Islet of Langerhans (tissue), 1 donor: ENCODE results near the gene BMPER.
"Not testable (repeated sequence)": the region's sequence is repeated elsewhere in the genome, so short reads cannot be mapped to it uniquely, and the experiment has no call there.

Source experiments
- FAIRE-seq: peaks from one replicate; lab custom pipeline; 2011; peaks lifted over from hg19 to GRCh38; lab: Jason Lieb, UNC

The BMPER gene

GRCh38 chr7:34143402-34143801, 238.1 kb downstream of the BMPER start:
- FAIRE-seq, result no peak

DNA sequence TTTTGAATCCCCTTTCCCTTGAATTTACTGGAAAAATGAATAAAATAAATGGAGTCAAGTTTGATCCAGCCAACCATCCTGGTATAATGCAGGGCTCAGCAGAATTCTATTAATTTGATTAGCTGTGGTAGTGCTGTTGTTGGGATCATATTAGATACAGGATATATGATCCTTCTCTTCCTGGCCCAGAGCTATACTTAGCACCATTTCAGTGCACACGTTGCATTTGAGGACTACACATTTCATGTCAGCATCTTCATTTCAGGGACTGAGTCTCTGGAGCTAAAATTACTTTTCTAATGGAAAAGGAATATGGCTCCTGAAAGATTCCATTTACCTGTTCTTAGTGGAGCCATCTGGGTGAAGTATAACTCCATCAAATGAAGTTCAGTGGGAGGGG, 240.3 kb downstream of the BMPER start:
- FAIRE-seq, result no peak

DNA sequence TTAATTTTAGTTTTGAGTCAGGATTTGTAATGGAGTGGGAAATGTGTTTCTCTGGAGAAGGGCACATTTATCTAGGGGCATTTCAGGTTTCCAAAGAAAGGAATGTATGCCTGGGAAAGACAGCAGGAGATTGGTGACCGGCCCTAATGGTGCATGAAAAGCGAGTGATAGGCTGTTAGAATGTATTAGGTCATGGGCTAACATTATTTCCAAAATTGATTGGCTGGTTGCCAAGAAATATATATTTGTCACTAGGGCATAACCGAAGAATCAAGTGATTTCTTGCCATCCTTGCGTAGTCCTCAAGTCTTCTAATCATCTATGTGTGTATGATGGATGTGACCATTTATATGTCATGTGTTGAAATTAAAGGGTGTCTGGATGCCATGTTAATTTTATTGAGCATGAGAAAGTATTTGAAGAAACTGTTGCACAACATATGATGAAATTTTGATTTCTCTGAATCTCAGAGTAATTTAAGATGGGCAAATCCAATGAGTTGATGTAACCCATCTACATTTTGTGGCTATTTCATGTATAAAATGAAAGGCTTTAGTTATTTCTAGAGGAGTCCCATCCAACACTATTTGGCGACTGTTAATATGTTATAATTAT, 248.4 kb downstream of the BMPER start:
- FAIRE-seq, result no peak

- no peak for FAIRE-seq
Measured at GRCh38 chr7:34155220-34155908, 250.0 kb downstream of the BMPER start.

- no peak for FAIRE-seq
Measured at GRCh38 chr7:34156336-34156735, 251.0 kb downstream of the BMPER start.

DNA sequence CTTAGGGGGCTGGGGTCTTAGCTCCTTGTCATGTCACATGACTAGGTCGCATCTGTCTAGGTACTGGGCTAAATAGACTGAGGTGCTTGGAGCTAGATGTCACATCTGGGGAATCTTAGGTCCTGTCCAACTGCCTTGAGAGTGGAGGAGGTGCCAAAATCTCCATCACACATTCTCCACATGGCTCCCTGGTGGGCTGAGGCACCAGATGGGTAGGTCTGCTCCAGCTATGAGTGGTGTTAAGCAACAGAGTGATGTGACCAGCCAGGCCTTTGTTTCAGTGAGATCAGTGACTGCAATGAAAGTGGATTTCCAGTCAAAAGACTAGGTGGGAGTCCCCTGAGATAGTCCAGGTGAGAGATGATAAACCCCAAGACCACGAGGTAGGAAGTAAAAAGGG, 251.8 kb downstream of the BMPER start:
- no peak for FAIRE-seq

- FAIRE-seq, result no peak
Measured at GRCh38 chr7:34158368-34159153, 253.2 kb downstream of the BMPER start.

DNA sequence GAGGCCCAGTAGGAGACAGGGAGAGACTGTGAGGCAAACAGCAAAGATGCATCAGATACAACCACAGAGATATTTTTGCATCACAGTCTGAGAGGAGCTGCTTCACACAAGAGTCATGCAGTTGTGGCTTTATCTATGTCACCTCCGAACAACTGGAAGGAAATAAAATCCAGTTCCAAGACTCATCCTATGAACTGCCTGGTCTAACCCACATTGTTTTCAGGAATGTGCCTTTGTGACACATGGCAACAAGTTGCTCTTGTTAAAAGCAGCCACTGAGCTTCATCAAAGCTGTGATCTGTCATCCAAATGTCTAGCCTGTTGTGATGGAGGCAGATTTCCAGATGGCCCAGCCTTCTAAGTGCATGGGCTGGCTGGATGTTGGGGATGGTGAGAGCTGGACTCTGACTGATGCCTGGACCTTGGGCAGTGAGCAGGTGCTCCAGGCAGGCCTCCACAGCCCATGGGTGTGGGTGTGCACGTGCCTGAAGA, 255.0 kb downstream of the BMPER start:
- FAIRE-seq, result no peak

- no peak for FAIRE-seq
Measured at GRCh38 chr7:34162027-34162565, 256.8 kb downstream of the BMPER start.

GRCh38 chr7:34162677-34163076, 257.3 kb downstream of the BMPER start:
- no peak for FAIRE-seq

DNA sequence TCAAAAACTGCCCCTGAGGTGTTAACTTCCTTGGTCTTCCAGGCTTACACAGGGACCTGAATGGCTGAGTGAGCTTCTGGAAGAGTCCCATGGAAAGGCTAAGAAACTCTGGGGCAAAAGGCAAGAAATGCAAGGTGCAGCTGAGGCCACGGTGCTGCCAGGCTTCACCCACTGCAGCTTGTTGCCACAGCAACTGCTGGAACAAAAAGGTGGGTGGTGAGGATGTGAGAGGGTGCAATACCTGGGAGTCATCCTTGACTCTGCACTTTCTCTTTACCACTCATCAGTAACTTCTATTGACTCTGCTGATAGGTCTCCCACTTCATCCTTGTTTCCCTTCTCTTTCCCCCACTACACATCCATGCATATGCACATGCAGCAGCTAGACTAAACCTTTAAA, 258.6 kb downstream of the BMPER start:
- no peak for FAIRE-seq

- no peak for FAIRE-seq
Measured at GRCh38 chr7:34165466-34165865, 260.1 kb downstream of the BMPER start.

DNA sequence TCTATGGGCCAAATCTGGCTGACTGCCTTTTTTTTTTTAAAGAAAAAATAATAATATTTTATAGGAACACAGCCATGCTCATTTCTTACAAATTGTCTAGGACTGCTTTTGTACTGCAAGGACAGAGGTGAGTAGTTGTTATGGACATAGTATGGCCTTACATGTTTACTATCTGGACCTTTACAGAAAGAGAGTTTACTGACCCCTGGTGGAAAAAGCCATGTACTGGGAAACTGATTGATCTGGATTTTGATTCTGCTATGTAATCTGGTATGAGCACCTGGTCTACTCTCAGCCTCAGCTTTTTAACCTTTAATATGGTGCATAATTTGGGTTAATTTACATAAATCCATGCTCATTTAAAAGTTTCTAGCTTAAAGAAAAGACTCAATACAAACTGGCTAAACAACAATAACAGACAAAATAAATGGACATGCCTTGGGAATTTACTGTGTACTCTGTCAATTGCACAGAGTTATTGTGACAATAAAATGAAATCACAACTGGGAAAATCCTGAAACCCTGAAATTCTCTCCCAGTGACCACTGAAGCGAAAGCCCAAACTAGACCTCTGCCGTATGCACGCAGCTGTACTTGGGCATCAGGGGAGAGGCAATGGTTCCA, 260.7 kb downstream of the BMPER start:
- FAIRE-seq, result peak; percentile 9

DNA sequence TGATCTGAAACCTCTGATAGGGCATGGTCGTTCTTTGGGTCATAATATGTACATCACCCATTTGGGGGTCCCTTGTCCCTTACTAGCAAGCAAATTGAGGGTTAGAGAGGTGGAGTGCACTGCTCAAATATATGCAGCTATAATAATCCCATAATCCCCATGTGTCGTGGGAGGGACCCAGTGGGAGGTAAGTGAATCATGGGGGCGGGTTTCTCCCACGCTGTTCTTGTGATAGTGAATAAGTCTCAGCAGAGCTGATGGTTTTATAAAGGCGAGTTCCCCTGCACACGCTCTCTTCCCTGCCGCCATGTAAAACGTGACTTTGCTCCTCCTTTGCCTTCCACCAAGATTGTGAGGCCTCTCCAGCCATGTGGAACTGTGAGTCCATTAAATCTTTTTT, 262.7 kb downstream of the BMPER start:
- no peak for FAIRE-seq

DNA sequence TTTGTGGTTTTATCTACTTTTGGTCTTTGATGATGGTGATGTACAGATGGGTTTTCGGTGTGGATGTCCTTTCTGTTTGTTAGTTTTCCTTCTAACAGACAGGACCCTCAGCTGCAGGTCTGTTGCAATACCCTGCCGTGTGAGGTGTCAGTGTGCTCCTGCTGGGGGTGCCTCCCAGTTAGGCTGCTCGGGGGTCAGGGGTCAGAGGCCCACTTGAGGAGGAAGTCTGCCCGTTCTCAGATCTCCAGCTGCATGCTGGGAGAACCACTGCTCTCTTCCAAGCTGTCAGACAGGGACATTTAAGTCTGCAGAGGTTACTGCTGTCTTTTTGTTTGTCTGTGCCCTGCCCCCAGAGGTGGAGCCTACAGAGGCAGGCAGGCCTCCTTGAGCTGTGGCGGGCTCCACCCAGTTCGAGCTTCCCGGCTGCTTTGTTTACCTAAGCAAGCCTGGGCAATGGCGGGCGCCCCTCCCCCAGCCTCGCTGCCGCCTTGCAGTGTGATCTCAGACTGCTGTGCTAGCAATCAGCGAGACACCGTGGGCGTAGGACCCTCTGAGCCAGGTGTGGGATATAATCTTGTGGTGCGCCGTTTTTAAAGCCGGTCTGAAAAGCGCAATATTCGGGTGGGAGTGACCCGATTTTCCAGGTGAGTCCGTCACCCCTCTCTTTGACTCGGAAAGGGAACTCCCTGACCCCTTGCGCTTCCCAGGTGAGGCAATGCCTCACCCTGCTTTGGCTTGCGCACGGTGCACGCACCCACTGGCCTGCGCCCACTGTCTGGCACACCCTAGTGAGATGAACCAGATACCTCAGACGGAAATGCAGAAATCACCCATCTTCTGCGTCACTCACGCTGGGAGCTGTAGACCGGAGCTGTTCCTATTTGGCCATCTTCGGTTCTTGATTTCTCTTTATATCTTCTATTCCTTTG, 269.6 kb downstream of the BMPER start:
- not testable (repeated sequence) for FAIRE-seq

DNA sequence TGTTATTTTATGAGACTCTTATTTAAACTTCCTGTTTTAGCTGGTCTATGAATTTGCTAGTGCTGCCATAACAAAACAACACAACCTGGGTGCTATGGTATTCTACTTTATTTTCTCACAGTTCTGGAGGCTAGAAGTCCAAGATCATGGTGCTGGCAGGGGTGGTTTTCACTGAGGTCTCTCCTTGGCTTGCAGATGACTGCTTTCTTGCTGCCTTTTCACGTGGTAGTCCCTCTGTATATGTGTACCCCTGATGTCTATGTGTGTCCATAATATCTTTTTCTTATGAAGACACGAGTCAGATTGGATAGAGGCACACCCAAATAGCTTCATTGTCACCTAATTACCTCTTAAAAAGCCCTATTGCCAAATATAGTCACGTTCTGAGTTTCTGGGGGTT, 270.5 kb downstream of the BMPER start:
- FAIRE-seq, result no peak

GRCh38 chr7:34177476-34177875, 272.1 kb downstream of the BMPER start:
- FAIRE-seq, result no peak

- no peak for FAIRE-seq
Measured at GRCh38 chr7:34181271-34181958, 276.1 kb downstream of the BMPER start.

DNA sequence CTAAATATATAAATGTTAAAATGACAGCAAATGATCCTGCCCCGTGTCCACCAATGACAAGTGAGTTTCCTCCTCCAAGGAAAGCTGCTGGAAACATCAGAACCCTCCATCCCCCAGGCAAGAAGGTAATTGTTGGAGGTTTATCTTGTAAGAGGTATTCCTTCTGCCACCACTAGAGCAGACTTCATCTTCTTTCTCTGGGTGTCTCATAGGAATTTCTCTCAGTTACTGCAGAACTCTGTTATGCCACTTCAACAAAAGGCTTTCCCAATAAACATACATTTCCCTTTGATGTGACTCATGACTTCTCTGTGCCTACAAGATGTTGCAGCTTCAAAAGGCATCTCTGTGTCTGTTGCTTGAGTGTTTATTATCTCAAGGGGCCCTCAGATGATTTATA, 279.1 kb downstream of the BMPER start:
- FAIRE-seq, result no peak

DNA sequence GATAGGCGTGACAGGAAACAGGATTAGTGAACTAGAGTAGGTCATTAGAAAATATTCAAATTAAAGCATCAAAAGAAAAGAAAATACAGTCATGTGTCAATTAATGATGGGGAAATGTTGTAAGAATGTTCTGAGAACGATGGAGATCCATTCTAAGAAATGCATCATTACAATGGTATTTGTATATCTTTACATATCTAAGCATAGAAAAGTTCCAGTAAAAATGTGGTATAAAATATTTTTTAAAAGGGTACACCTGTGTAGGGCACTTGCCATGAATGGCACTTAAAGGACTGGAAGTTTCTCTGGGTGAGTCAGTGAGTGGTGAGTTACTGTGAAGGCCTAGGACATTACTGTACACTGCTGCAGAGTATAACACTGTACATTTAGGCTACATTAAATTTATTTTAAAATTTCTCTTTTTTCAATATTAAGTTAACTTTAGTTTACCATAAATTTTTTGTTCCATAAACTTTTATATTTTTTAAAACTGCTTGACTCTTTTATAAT, 282.5 kb downstream of the BMPER start:
- FAIRE-seq, result no peak

DNA sequence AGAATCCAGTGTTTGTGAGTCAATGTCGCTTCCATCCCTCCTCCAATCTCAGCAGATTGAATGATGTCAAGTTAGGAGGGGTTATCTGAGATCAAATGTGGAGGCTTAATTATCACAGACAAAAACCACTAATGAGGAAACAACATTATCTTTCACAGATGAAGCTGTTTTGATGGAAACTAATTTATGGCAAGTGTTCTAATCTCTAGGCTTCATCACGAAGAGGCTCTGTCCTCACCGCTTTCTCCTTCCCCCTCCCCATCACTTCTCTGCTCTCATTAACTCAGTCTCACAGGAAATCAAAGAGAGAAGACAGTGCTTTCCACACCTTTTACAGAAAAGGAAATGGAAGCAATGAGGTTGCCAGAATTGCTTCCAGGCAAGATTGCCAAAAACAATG, 283.7 kb downstream of the BMPER start:
- no peak for FAIRE-seq
